Astrocyte of the hippocampus (primary cell): ENCODE measurements around the gene CASZ1.

Source experiments
- DNase-seq: peaks from one replicate; pipeline ENCODE4 v3.0.0; 2011; ENCODE audit warnings: low read depth, low spot score

CASZ1 gene

GRCh38 chr1:10607228-10607627 lies 189.2 kb downstream of the CASZ1 start:
- no peak for DNase-seq

- DNase-seq: peak; percentile 75
These were observed 190.4 kb downstream of the CASZ1 start for GRCh38 chr1:10606064-10606463.

DNA sequence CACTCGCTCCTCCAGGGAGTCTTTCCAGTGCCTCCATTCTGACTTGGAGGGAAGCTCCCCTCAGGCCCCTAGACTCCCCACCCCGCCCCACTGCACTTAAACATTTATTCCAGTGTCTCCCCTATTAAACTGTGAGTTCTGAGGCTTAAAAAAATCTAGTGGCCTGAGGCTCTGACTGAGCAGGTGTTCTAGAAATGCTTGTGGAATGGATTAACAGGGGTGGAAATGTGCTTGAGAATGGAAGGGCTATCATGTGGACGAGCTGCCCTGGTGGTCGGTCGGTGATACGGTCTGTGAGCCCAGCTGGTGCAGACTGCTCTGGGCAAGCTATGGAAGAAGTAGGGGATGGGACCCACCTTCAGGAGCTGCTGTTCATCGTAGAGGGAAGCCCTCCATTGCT lies 191.5 kb downstream of the CASZ1 start:
- no peak for DNase-seq

- DNase-seq: no peak
These were observed 193.5 kb downstream of the CASZ1 start for GRCh38 chr1:10602936-10603335.

- no peak for DNase-seq
These were observed 194.9 kb downstream of the CASZ1 start for GRCh38 chr1:10601342-10602070.

DNA sequence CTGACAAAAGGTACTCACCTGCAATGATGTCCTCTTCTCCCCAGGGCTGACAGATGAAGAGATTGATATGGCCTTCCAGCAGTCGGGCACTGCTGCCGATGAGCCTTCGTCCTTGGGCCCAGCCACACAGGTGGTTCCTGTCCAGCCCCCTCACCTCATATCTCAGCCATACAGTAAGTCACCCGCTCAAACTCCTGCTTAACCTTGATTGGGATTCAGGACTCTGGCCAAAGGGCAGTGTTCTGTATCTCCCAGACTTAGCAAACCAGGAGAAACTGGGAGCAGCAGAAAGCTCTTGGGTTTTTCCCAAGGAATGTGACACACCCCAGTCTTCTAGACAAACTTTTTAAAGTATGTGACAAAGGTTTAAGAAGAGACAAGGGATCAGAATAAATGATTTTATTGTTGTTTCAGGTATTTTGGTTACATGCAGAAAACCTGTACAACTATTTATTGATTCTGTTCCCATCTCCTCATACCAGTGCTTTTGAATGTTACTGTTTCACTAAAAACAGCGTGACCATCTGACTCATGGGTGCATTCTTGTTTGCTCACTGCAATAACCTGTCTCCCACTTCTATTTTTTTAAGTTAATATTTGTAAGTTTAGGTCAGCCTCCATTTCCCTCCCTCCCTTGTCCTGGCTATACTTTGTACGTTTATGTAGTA lies 197.1 kb downstream of the CASZ1 start:
- peak; percentile 78 for DNase-seq

DNA sequence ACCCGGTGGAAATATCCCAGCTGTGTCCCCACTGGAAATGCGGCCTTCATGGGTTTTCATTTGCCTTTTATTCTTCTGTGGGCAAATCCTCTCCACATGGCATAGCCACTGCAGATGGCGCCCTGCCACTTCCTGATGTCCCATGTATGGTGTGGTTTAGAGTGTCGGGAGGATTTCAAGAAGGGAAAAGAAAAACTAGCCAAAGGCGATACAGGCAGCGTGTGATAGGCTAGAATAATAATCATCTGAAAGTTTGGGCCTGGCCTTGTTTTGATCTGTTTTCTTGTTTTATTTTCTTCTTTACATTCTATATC lies 198.1 kb downstream of the CASZ1 start:
- no peak for DNase-seq

DNA sequence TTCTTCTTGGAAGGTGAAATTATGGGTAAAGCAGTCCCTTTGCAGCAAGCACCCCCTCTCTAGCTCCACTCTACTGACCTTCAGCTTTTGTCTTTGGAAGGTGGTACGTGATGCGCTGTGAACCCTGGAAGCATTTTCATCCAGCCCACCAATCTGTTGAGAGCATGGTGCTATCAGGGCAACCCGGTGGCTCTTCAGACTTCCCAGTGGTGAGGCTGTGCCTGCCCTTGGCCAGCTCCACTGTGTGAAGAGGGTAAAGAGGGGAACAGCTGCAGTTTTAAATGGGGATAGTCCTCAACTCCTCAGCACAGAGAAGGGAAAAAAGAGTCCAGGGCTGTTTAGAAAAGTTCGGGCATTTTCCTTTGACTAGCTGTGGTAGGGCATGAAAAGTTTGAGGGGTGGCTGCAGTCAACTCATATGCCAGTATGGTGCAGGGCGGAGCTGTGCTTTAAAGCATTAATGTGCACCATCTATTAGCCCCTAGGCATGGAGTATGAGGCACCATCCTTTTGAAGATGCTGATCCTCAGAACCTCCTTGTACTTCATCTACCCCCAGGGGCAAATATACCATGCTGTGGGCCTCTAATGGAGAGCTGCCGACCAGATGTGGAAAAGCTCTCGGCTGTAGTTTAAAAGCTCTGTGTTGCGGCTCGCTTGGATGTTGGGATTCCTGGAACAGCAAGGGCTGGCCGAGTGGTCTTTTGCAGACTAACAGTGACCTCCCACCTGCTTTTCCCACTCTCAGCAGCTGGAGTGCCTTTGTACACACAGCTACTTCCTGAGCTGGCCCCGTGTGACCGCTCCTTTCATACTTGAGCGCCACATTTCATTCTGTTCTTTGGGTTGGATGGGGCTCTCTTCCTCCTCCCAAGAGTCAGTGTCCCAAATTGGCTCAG lies 198.7 kb downstream of the CASZ1 start:
- no peak for DNase-seq

GRCh38 chr1:10596780-10597179 lies 199.7 kb downstream of the CASZ1 start:
- no peak for DNase-seq

GRCh38 chr1:10594595-10595223 lies 201.7 kb downstream of the CASZ1 start:
- DNase-seq: no peak

- no peak for DNase-seq
These were observed 202.7 kb downstream of the CASZ1 start for GRCh38 chr1:10593750-10594149.

DNA sequence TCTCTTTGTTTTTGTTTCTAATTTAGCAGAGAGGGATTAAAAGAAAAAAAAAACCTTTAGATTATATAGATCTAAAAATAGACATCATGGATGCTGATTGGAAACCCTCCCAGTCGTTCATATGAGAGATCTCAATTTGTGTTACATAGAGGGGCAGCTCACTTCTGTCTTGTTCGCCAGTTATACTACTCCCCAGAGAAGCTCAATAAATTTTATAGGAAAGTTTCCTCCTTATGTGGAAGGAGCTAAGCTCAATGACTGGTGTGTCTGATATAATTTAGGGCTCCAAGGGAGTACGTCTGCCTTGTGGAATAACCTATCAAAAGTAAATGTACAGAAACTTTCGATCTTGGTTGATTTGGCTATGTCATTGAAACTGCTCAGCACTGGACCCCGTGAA lies 204.1 kb downstream of the CASZ1 start:
- DNase-seq: no peak

DNA sequence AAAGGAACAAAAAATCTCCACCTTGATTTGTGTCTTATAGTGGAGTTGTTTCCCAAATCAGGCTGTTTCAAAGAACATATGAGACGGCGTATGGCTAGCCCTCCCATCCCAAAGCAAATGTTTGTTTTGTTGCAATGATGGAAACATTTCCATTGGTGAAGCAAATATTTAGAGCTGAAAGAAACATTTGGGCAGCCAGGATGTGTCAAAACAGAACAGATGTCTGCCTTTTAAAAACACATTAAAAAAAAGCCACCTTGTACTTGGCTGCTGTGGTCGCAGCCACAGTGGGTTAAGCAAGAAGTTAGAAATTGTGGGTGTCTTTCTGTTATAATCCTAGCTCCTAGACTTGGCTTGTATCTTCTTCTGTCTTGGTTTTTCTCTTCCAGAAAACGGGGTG lies 205.4 kb downstream of the CASZ1 start:
- no peak for DNase-seq

- no peak for DNase-seq
These were observed 207.4 kb downstream of the CASZ1 start for GRCh38 chr1:10589074-10589473.

- DNase-seq: no peak
These were observed 207.8 kb downstream of the CASZ1 start for GRCh38 chr1:10588640-10589039.
